GM18909 (cell line): ENCODE measurements around the gene TAGLN3.

Source experiments
- ATAC-seq: cut with Tn5 transposase; IDR thresholded peaks from one replicate; pipeline ENCODE4 v1.9.1; 2021; ENCODE audit warnings: mild to moderate bottlenecking; ENCODE audit not compliant: unreplicated experiment, poor library complexity

Gene TAGLN3

GRCh38 chr3:112042842-112043280, 44.1 kb downstream of the TAGLN3 start:
- no peak for ATAC-seq

- ATAC-seq: peak; percentile 91
Measured at GRCh38 chr3:112043621-112044201, 45.0 kb downstream of the TAGLN3 start.

- no peak for ATAC-seq
Measured at GRCh38 chr3:112046599-112046998, 47.9 kb downstream of the TAGLN3 start.

- no peak for ATAC-seq
Measured at GRCh38 chr3:112047264-112047663, 48.5 kb downstream of the TAGLN3 start.

- no peak for ATAC-seq
Measured at GRCh38 chr3:112048911-112049310, 50.2 kb downstream of the TAGLN3 start.

- no peak for ATAC-seq
Measured at GRCh38 chr3:112053229-112053628, 54.5 kb downstream of the TAGLN3 start.

- no peak for ATAC-seq
Measured at GRCh38 chr3:112056451-112056929, 57.8 kb downstream of the TAGLN3 start.

GRCh38 chr3:112059497-112059896, 60.8 kb downstream of the TAGLN3 start:
- no peak for ATAC-seq

- no peak for ATAC-seq
Measured at GRCh38 chr3:112061152-112061551, 62.4 kb downstream of the TAGLN3 start.
